Esophagus squamous epithelium (tissue), 4 donors: ENCODE results near the gene UPP2.

Source experiments
- CTCF ChIP-seq, 6 experiments: fragments of 450-650 bp in 4 of 6; fragments of 200-600 bp in 2 of 6; sonication (generic) in 2 of 6; IDR thresholded peaks; one replicate each; pipeline ENCODE4 v1.5.1; 2016 to 2019; ENCODE audit warnings: antibody characterized with exemption in 6 of 6, mild to moderate bottlenecking in 4 of 6, moderate library complexity in 4 of 6
- POLR2A ChIP-seq, 4 donors: fragments of 450-650 bp; IDR thresholded peaks; one replicate each; pipeline ENCODE4 v1.6.1; 2017; ENCODE audit warnings: antibody characterized with exemption in 4 of 4, mild to moderate bottlenecking in 4 of 4, moderate library complexity in 3 of 4

- TF ChIP-seq CTCF (IDR thresholded peaks at IDR 0.05), result no peak
- no peak for TF ChIP-seq POLR2A (IDR thresholded peaks at IDR 0.05)
Observed at GRCh38 chr2:158112992-158113391, 11.3 kb downstream of the UPP2 start.
